CD4-positive, CD25-positive, alpha-beta regulatory T cell (primary cell): ENCODE measurements around the gene P3H2. TPM values are rescaled to one million over a fixed set of nuclear protein-coding genes. Genes with fewer than 3 reads are reported as not detected.
"Not testable (repeated sequence)": the region's sequence is repeated elsewhere in the genome, so short reads cannot be mapped to it uniquely, and the experiment has no call there.

Experiments used
- ATAC-seq, 2 donors: fragments of 150-1000 bp; cut with Tn5 transposase; one replicate each; pipeline ENCODE4 v1.10.0; 2021; ENCODE audit warnings: low read depth in 2 of 2, moderate number of reproducible peaks in 2 of 2, moderate library complexity in 1 of 2
- DNase-seq, 3 donors: peaks; one replicate each; pipeline versions ENCODE4 v3.0.0 to v3.0.0-alpha.2; 2012 to 2022; ENCODE audit warnings: mixed read lengths in 1 of 3
- H3K27ac ChIP-seq: one replicate; pipeline ENCODE4 v1.7.0; 2013; ENCODE audit warnings: mild to moderate bottlenecking, low read length; ENCODE audit not compliant: insufficient read depth, poor library complexity, severe bottlenecking
- H3K27me3 ChIP-seq: one replicate; pipeline ENCODE4 v1.7.0; 2013; ENCODE audit warnings: low read length; ENCODE audit not compliant: control insufficient read depth, insufficient read depth
- H3K36me3 ChIP-seq: one replicate; pipeline ENCODE4 v1.7.0; 2013; ENCODE audit warnings: mild to moderate bottlenecking, low read length, moderate library complexity; ENCODE audit not compliant: control insufficient read depth, insufficient read depth
- H3K4me1 ChIP-seq: 2 replicates; pipeline ENCODE4 v1.7.0; 2013; ENCODE audit warnings: mild to moderate bottlenecking, low read length; ENCODE audit not compliant: insufficient read depth, control insufficient read depth, poor library complexity, severe bottlenecking
- H3K4me3 ChIP-seq: one replicate; pipeline ENCODE4 v1.7.0; 2013; ENCODE audit warnings: low read depth, mild to moderate bottlenecking, low read length, moderate library complexity
- H3K9me3 ChIP-seq, 2 experiments: 1 replicate in 1 of 2; 2 replicates in 1 of 2; pipeline ENCODE4 v1.7.0; 2013; ENCODE audit warnings: low read length in 2 of 2, mild to moderate bottlenecking in 1 of 2, moderate library complexity in 1 of 2; ENCODE audit not compliant: control insufficient read depth in 2 of 2
- H3K27ac Mint-ChIP-seq, 3 donors: one replicate each; pipeline ENCODE4 v1.8.0; 2020 to 2022; ENCODE audit warnings: mild to moderate bottlenecking in 3 of 3, mixed read lengths in 3 of 3, moderate library complexity in 2 of 3
- H3K27me3 Mint-ChIP-seq: one replicate; pipeline ENCODE4 v1.8.0; 2022; ENCODE audit warnings: mild to moderate bottlenecking, mixed read lengths
- H3K36me3 Mint-ChIP-seq: one replicate; pipeline ENCODE4 v1.8.0; 2020; ENCODE audit warnings: mixed read lengths
- H3K4me1 Mint-ChIP-seq, 4 donors: one replicate each; pipeline ENCODE4 v1.8.0; 2020 to 2022; ENCODE audit warnings: mixed read lengths in 4 of 4, mild to moderate bottlenecking in 1 of 4
- H3K4me3 Mint-ChIP-seq, 4 donors: one replicate each; pipeline ENCODE4 v1.8.0; 2020 to 2022; ENCODE audit warnings: mild to moderate bottlenecking in 4 of 4, mixed read lengths in 4 of 4, moderate library complexity in 3 of 4
- H3K9me3 Mint-ChIP-seq, 7 donors: one replicate each; pipeline ENCODE4 v1.8.0; 2020 to 2022; ENCODE audit warnings: mixed read lengths in 7 of 7, mild to moderate bottlenecking in 3 of 7, moderate library complexity in 2 of 7
- polyA plus RNA-seq, 4 donors: library from polyadenylated mRNA; unstranded; fragments of 300-500 nt; fragmentation: Illumina TruSeq; gene quantifications; one replicate each; pipeline ENCODE4 v1.2.3, GENCODE V29; 2021
- total RNA-seq: library from RNA; stranded (reverse); gene quantifications from one replicate; pipeline ENCODE4 v1.2.3, GENCODE V29; 2022

P3H2 gene
- total and polyA plus RNA-seq, 5 donors from 2014 or later: not detected

DNA sequence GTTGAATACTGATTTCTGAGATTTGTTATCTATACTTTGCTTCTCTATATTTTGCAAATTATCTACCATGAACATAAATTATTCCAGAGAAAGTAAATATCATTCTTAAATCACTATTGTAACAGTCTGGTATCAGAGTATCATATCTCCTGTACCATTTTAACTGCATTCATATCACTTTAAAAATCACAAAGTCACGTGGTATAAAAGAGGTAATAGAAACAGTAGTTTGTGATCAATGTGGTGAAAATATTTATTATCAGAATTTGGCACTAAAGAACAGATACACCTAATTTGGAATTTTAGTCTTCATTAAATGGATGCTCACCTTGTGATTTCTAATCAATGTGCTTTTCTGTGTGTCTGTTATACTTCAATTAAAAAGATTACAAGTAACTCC lies 47.8 kb downstream of the P3H2 start:
- Histone ChIP-seq H3K9me3 (no peaks in the 10 kb centered on the region), H3K27ac (no peak overlapping the region), H3K36me3 (no peaks in the 10 kb centered on the region), H3K4me1 (no peaks in the 10 kb centered on the region), H3K27me3 (peaks cover 3% of the 10 kb centered on the region), H3K4me3 (no peak overlapping the region)
- H3K4me3 Mint-ChIP-seq: no peak overlapping the region
- H3K36me3 Mint-ChIP-seq: no peaks in the 10 kb centered on the region
- DNase-seq (no peak), ATAC-seq (no peak)
- H3K9me3 Mint-ChIP-seq: peaks cover 0 to 2% (median 0%) of the 10 kb centered on the region in 7 donors
- H3K27ac Mint-ChIP-seq: no peak overlapping the region
- H3K4me1 Mint-ChIP-seq: no peaks in the 10 kb centered on the region
- no peaks in the 10 kb centered on the region for H3K27me3 Mint-ChIP-seq

DNA sequence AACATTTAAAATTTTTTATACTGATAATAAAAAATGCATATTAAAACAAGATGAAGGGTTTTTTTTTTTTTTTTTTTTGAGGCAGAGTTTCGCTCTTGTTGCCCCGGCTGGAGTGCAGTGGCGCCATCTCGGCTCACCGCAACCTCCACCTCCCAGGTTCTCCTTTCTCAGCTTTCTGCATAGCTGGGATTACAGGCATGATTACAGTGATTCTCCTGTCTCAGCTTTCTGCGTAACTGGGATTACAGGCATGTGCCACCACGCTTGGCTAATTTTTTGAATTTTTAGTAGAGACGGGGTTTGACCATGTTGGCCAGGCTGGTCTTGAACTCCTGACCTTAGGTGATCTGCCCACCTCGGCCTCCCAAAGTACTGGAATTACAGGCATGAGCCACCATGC lies 48.8 kb downstream of the P3H2 start:
- not testable (repeated sequence) for H3K27me3 Mint-ChIP-seq, DNase-seq, H3K4me3 ChIP-seq, H3K4me1 ChIP-seq, H3K27ac Mint-ChIP-seq, H3K4me3 Mint-ChIP-seq, H3K27me3 ChIP-seq, ATAC-seq, H3K36me3 Mint-ChIP-seq, H3K36me3 ChIP-seq, H3K4me1 Mint-ChIP-seq, H3K9me3 ChIP-seq, H3K27ac ChIP-seq, H3K9me3 Mint-ChIP-seq

DNA sequence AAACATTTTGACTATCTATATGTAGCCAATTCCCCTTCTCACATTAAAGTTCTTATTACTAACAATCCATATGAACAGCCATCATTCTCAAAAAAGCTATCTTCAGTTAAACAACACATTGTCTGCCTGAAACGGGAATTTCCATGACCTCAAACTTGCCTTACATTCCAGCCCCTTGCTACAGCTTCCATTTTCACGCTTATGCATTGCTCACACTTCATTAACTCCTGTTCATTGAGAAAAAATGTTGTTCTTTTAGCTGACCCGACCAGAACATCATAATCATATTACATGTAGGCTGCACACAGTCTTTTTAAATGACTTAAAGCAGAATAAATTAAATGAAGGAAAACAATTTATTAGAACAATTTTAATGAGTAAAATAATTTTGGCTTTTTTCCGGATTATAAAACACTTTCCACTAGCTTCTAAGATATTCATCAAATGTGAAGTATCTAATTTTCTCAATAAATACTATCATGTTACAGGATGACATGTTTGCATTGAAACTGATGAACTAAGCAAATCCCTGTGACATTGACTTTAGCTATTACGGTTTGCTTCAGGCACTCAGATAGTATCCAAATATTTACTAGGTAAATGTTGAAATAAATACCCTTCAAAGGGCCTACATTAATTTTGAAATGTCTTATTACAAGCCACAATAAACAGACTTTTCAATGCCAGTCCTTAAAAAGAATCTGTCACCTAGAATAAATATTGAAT lies 49.9 kb downstream of the P3H2 start:
- Mint-ChIP-seq H3K9me3 (peaks cover 0 to 2% (median 0%) of the 10 kb centered on the region in 7 donors), H3K4me1 (no peaks in the 10 kb centered on the region), H3K36me3 (no peaks in the 10 kb centered on the region), H3K27me3 (no peaks in the 10 kb centered on the region), H3K27ac (no peak overlapping the region), H3K4me3 (no peak overlapping the region)
- no peak for DNase-seq
- H3K4me1 ChIP-seq: no peaks in the 10 kb centered on the region
- peaks cover 3% of the 10 kb centered on the region for H3K27me3 ChIP-seq
- no peak overlapping the region for H3K27ac ChIP-seq
- ATAC-seq: no peak
- no peaks in the 10 kb centered on the region for H3K9me3 ChIP-seq
- H3K4me3 ChIP-seq: no peak overlapping the region
- no peaks in the 10 kb centered on the region for H3K36me3 ChIP-seq

DNA sequence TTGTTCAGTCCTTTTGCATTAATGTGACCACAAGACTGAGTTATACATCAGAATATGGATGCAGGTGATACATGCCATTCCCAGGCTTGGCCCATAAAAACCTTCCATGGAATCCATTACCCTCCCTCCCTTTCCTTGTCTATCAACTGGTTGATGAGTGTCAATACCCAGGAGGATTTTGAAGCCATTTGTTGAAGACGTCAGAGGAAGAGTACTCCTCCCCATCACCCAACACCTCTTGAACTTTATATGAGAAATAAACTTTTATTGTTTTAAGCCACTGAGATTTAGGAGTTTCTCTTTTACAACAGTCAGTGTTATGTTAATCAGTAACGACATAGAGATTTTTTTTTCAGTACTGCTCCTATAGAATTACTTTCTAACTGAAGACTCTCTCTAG lies 55.5 kb downstream of the P3H2 start:
- Histone ChIP-seq H3K27me3 (peaks cover 2% of the 10 kb centered on the region), H3K4me3 (no peak overlapping the region), H3K9me3 (no peaks in the 10 kb centered on the region), H3K27ac (no peak overlapping the region), H3K36me3 (no peaks in the 10 kb centered on the region), H3K4me1 (no peaks in the 10 kb centered on the region)
- no peaks in the 10 kb centered on the region for H3K36me3 Mint-ChIP-seq
- no peaks in the 10 kb centered on the region for H3K4me1 Mint-ChIP-seq
- DNase-seq: no peak
- no peak overlapping the region for H3K27ac Mint-ChIP-seq
- peaks cover 5% of the 10 kb centered on the region for H3K27me3 Mint-ChIP-seq
- H3K9me3 Mint-ChIP-seq: no peaks in the 10 kb centered on the region
- H3K4me3 Mint-ChIP-seq: no peak overlapping the region
- no peak for ATAC-seq

DNA sequence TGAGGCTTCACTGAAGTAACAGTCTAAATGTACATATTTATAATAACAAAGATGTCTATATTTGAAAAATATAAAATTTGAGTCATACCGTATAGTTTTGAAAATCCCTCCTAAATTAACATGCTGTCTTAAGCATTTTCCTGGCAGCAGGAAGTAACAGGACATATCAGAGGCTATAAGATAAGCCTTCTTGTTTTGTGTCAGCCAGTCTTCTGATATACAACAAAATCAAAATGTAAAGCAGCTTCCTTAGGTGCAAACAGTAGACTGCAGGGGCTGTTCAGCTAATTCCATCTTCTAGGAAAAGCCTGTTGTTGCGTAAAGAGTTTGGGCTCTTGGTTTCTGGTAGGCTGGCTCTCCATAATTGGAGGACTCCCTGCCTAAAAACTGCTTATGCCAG lies 56.0 kb downstream of the P3H2 start:
- no peak for DNase-seq
- no peak overlapping the region for H3K4me3 Mint-ChIP-seq
- peaks cover 5% of the 10 kb centered on the region for H3K27me3 Mint-ChIP-seq
- H3K27ac ChIP-seq: no peak overlapping the region
- H3K4me1 Mint-ChIP-seq: no peaks in the 10 kb centered on the region
- H3K36me3 ChIP-seq: no peaks in the 10 kb centered on the region
- H3K36me3 Mint-ChIP-seq: no peaks in the 10 kb centered on the region
- H3K4me3 ChIP-seq: no peak overlapping the region
- no peaks in the 10 kb centered on the region for H3K4me1 ChIP-seq
- H3K9me3 ChIP-seq: no peaks in the 10 kb centered on the region
- no peak overlapping the region for H3K27ac Mint-ChIP-seq
- H3K9me3 Mint-ChIP-seq: no peaks in the 10 kb centered on the region
- H3K27me3 ChIP-seq: peaks cover 2% of the 10 kb centered on the region
- no peak for ATAC-seq

DNA sequence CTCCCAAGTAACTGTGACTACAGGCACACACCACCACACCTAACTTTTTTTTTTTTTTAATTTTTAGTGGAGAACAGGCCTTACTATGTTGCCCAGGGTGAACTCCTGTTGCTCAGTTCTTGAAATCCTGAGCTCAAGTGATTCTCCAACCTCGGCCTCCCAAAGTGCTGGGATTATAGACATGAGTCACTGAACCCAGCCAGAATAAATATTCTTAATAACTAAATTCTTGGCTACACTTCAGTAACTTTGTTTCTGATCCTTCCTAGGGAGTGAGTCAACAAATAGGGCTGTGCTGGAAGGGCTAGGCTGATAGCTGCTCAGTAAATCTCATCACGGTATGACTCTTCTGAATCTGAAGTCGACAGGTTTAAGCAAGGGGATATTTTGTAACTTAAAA lies 56.6 kb downstream of the P3H2 start:
- Histone ChIP-seq H3K36me3 (no peaks in the 10 kb centered on the region), H3K4me3 (no peak overlapping the region), H3K27me3 (peaks cover 2% of the 10 kb centered on the region), H3K9me3 (no peaks in the 10 kb centered on the region), H3K27ac (no peak overlapping the region), H3K4me1 (no peaks in the 10 kb centered on the region)
- Mint-ChIP-seq H3K27me3 (peaks cover 5% of the 10 kb centered on the region), H3K4me3 (no peak overlapping the region), H3K4me1 (no peaks in the 10 kb centered on the region), H3K36me3 (no peaks in the 10 kb centered on the region), H3K27ac (no peak overlapping the region), H3K9me3 (no peaks in the 10 kb centered on the region)
- DNase-seq (no peak), ATAC-seq (no peak)

DNA sequence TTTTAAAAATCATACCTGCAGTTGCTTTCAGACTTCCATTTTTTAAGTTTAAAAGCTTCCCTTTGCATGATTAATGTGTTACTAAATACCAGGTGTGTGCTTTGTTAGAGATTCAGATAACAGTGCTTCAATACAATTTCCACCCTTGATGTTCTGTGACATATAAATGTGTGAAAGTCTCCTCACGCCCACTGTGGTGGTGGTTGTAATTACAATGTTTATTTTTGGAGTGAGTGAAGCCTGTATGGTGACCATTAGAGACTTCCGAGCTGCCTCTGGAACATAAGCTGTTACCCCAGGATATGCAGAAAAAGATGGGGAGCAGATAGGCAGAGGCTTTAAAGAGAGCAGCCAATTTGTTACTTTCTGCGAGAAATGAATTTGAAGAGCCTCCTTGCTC lies 57.2 kb downstream of the P3H2 start:
- no peaks in the 10 kb centered on the region for H3K9me3 Mint-ChIP-seq
- Histone ChIP-seq H3K4me1 (no peaks in the 10 kb centered on the region), H3K27ac (no peak overlapping the region), H3K27me3 (peaks cover 5% of the 10 kb centered on the region), H3K36me3 (no peaks in the 10 kb centered on the region), H3K4me3 (no peak overlapping the region), H3K9me3 (no peaks in the 10 kb centered on the region)
- H3K4me1 Mint-ChIP-seq: no peaks in the 10 kb centered on the region
- H3K27me3 Mint-ChIP-seq: peaks cover 5% of the 10 kb centered on the region
- H3K27ac Mint-ChIP-seq: no peak overlapping the region
- ATAC-seq (no peak), DNase-seq (no peak)
- H3K36me3 Mint-ChIP-seq: no peaks in the 10 kb centered on the region
- H3K4me3 Mint-ChIP-seq: no peak overlapping the region

DNA sequence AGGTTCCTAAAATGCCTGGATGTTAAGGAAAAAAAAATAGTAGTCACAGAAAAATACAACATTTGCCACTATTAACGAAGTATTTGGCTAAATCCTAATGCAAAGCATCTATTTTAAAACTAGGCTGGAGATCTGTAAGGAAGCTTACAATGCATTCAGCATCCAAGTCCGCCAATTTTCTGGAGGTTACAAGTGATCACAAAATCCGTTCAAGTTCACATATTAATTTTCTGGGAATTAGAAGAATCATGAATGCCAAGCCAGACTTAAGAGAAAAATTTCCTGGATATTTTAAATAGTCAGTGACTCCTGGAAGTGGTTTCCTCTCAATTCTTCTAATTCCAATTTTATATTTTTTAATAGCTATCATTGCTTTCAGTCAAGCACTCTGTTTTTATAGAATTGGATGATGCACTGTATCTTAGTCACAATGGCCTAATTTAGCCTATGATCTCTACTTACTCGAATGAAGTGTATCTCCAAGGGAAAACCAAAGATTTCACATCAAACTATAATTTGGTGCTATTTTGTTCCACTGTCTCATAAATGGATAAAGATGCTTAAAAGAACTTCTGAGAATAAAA lies 60.4 kb downstream of the P3H2 start:
- Mint-ChIP-seq H3K27me3 (peaks cover 5% of the 10 kb centered on the region), H3K4me1 (no peaks in the 10 kb centered on the region), H3K4me3 (no peak overlapping the region), H3K36me3 (no peaks in the 10 kb centered on the region), H3K27ac (no peak overlapping the region), H3K9me3 (no peaks in the 10 kb centered on the region)
- H3K27me3 ChIP-seq: peaks cover 5% of the 10 kb centered on the region
- no peaks in the 10 kb centered on the region for H3K9me3 ChIP-seq
- no peak for DNase-seq
- no peak overlapping the region for H3K4me3 ChIP-seq
- no peak for ATAC-seq
- no peaks in the 10 kb centered on the region for H3K36me3 ChIP-seq
- H3K4me1 ChIP-seq: no peaks in the 10 kb centered on the region
- no peak overlapping the region for H3K27ac ChIP-seq
